WTC11 (cell line): ENCODE results near the gene MOBP.

Experiments
- ATF3 ChIP-seq: sonication (generic); formaldehyde crosslinking; conservative IDR thresholded peaks from 2 replicates; pipeline ENCODE4 v1.8.1; 2022; ENCODE audit warnings: mild to moderate bottlenecking, missing genetic modification reagents
- ATF6 ChIP-seq: sonication (generic); formaldehyde crosslinking; IDR thresholded peaks from 2 replicates; pipeline ENCODE4 v1.8.1; 2023; ENCODE audit warnings: mild to moderate bottlenecking, missing genetic modification reagents
- CTCF ChIP-seq: fragments of 200-600 bp; IDR thresholded peaks from 2 replicates; pipeline ENCODE4 v1.8.0; 2022; ENCODE audit warnings: antibody characterized with exemption
- IRF2 ChIP-seq: sonication (generic); formaldehyde crosslinking; IDR thresholded peaks from 2 replicates; pipeline ENCODE4 v1.8.0; 2022; ENCODE audit warnings: low read depth, missing genetic modification reagents, borderline replicate concordance
- MAX ChIP-seq: sonication (generic); formaldehyde crosslinking; IDR thresholded peaks from 2 replicates; pipeline ENCODE4 v1.8.0; 2022; ENCODE audit warnings: mild to moderate bottlenecking, missing genetic modification reagents
- SMAD3 ChIP-seq: sonication (generic); formaldehyde crosslinking; IDR thresholded peaks from 2 replicates; pipeline ENCODE4 v1.8.0; 2022; ENCODE audit warnings: missing genetic modification reagents, mild to moderate bottlenecking, borderline replicate concordance

- no peak for TF ChIP-seq CTCF
- no peak for TF ChIP-seq ATF6 (CRISPR knock-in tag)
- no peak for TF ChIP-seq ATF3 (CRISPR knock-in tag)
- no peak for TF ChIP-seq IRF2 (CRISPR knock-in tag)
- TF ChIP-seq MAX (CRISPR knock-in tag), result no peak
- no peak for TF ChIP-seq SMAD3 (CRISPR knock-in tag)
Observed at GRCh38 chr3:39433642-39434041, 33.8 kb upstream of the MOBP start.
